ENCODE results near the gene PSMC3.

Gene PSMC3

GRCh38 chr11:47389577-47390421 lies 36.4 kb downstream of the PSMC3 start:
- no peak for DNase-seq
- TF ChIP-seq GATA1 (IDR thresholded peaks at IDR 0.05; ENCODE audit: low read depth, low read length) (no peak), POLR2A (IDR thresholded peaks at IDR 0.05; ENCODE audit: low read length) (no peak)

GRCh38 chr11:47388697-47389576 lies 37.3 kb downstream of the PSMC3 start:
- no peak for TF ChIP-seq GATA1 (IDR thresholded peaks at IDR 0.05; ENCODE audit: low read depth, low read length)
- no peak for TF ChIP-seq POLR2A (IDR thresholded peaks at IDR 0.05; ENCODE audit: low read length)

GRCh38 chr11:47387944-47388696 lies 38.1 kb downstream of the PSMC3 start:
- DNase-seq, result no peak
- TF ChIP-seq GATA1 (IDR thresholded peaks at IDR 0.05; ENCODE audit: low read depth, low read length), result no peak
- TF ChIP-seq POLR2A (IDR thresholded peaks at IDR 0.05; ENCODE audit: low read length), result no peak

More at GRCh38 chr11:47388697-47389576, 37.3 kb downstream of the PSMC3 start:
- DNase-seq, result no peak

GRCh38 chr11:47384498-47384897 lies 41.7 kb downstream of the PSMC3 start:
- DNase-seq, result no peak
- TF ChIP-seq POLR2A (IDR thresholded peaks at IDR 0.05; ENCODE audit: low read length), result no peak
- no peak for TF ChIP-seq GATA1 (IDR thresholded peaks at IDR 0.05; ENCODE audit: low read depth, low read length)

- no peak for TF ChIP-seq POLR2A (IDR thresholded peaks at IDR 0.05; ENCODE audit: low read length)
- TF ChIP-seq GATA1 (IDR thresholded peaks at IDR 0.05; ENCODE audit: low read depth, low read length), result no peak
- DNase-seq, result no peak
Observed at GRCh38 chr11:47383071-47383470, 43.2 kb downstream of the PSMC3 start.

GRCh38 chr11:47380078-47380477 lies 46.2 kb downstream of the PSMC3 start:
- DNase-seq, result no peak

GRCh38 chr11:47379317-47379716 lies 46.9 kb downstream of the PSMC3 start:
- TF ChIP-seq POLR2A (IDR thresholded peaks at IDR 0.05; ENCODE audit: low read length) (no peak), GATA1 (IDR thresholded peaks at IDR 0.05; ENCODE audit: low read depth, low read length) (no peak)
- no peak for DNase-seq

More at GRCh38 chr11:47380078-47380477, 46.2 kb downstream of the PSMC3 start:
- TF ChIP-seq POLR2A (IDR thresholded peaks at IDR 0.05; ENCODE audit: low read length) (no peak), GATA1 (IDR thresholded peaks at IDR 0.05; ENCODE audit: low read depth, low read length) (no peak)

GRCh38 chr11:47378836-47379170 lies 47.4 kb downstream of the PSMC3 start:
- peak; percentile 11 for TF ChIP-seq POLR2A (IDR thresholded peaks at IDR 0.05; ENCODE audit: low read length)
- no peak for TF ChIP-seq GATA1 (IDR thresholded peaks at IDR 0.05; ENCODE audit: low read depth, low read length)
- no peak for DNase-seq

- peak; percentile 94 for DNase-seq
Observed at GRCh38 chr11:47378010-47378835, 48.0 kb downstream of the PSMC3 start, which contains the start of gene SPI1. Gene SPI1 (minus strand): TSS chr11:47378547. CDS start chr11:47378353, 194 bp downstream.

GRCh38 chr11:47377571-47378009 lies 48.6 kb downstream of the PSMC3 start:
- TF ChIP-seq GATA1 (IDR thresholded peaks at IDR 0.05; ENCODE audit: low read depth, low read length) (no peak), POLR2A (IDR thresholded peaks at IDR 0.05; ENCODE audit: low read length) (no peak)
- DNase-seq, result peak; percentile 62 to 72

More at GRCh38 chr11:47378010-47378835, 48.0 kb downstream of the PSMC3 start, which contains the start of gene SPI1:
- TF ChIP-seq POLR2A (IDR thresholded peaks at IDR 0.05; ENCODE audit: low read length), result peak; percentile 40
- TF ChIP-seq GATA1 (IDR thresholded peaks at IDR 0.05; ENCODE audit: low read depth, low read length), result peak; percentile 30

- no peak for TF ChIP-seq GATA1 (IDR thresholded peaks at IDR 0.05; ENCODE audit: low read depth, low read length)
- no peak for TF ChIP-seq POLR2A (IDR thresholded peaks at IDR 0.05; ENCODE audit: low read length)
- DNase-seq, result peak in 1 of 2 experiments; percentile 50
Observed at GRCh38 chr11:47376525-47377371, 49.5 kb downstream of the PSMC3 start.

GRCh38 chr11:47376107-47376524 lies 50.1 kb downstream of the PSMC3 start:
- no peak for DNase-seq
- TF ChIP-seq GATA1 (IDR thresholded peaks at IDR 0.05; ENCODE audit: low read depth, low read length) (no peak), POLR2A (IDR thresholded peaks at IDR 0.05; ENCODE audit: low read length) (no peak)
